GM12878 (cell line): Measurements from ENCODE around the gene TMEM50B. TPM values are rescaled to one million over a fixed set of nuclear protein-coding genes. Genes with fewer than 3 reads are reported as not detected.

Experiments used
- ATAC-seq: fragments of 200-7000 bp; cut with Tn5 transposase; 3 replicates; pipeline ENCODE4 v1.9.1; 2020; ENCODE audit warnings: mild to moderate bottlenecking, moderate library complexity
- BruUV-seq: library from RNA; stranded (reverse); fragments of 400-500 nt; replicated peaks from 2 replicates; lab custom pipeline; 2021; lab: Mats Ljungman, UMichigan
- CTCF ChIA-PET: fragments of 300-600 bp; sonication (Branson Sonifier 250); formaldehyde crosslinking; extraction: SDS; loops from one replicate; lab custom pipeline; 2021; ENCODE audit warnings: inconsistent platforms; lab: Yijun Ruan, JAX
- POLR2A ChIA-PET: fragments of 350-600 bp; formaldehyde crosslinking; extraction: SDS; loops from one replicate; lab custom pipeline; 2021; ENCODE audit warnings: inconsistent platforms; lab: Charles Lee
- RAD21 ChIA-PET: fragments of 300-600 bp; sonication (Branson Sonifier 250); formaldehyde crosslinking; loops from one replicate; lab custom pipeline; 2023; ENCODE audit warnings: antibody characterized with exemption; ENCODE audit not compliant: unreplicated experiment; lab: Charles Lee
- SMC1A ChIA-PET: fragments of 300-600 bp; sonication (Branson Sonifier 250); formaldehyde crosslinking; loops from one replicate; lab custom pipeline; 2023; ENCODE audit not compliant: unreplicated experiment, uncharacterized antibody; lab: Charles Lee
- DNase-seq: peaks from one replicate; pipeline ENCODE4 v3.0.0-alpha.2; 2011; ENCODE audit warnings: low read depth, low spot score
- FAIRE-seq: peaks from 3 replicates; lab custom pipeline; 2011; peaks lifted over from hg19 to GRCh38; lab: Jason Lieb, UNC
- H2AFZ ChIP-seq: 2 replicates; pipeline ENCODE4 v1.6.0; 2011; ENCODE audit warnings: low read depth, low read length, control low read depth; ENCODE audit not compliant: control insufficient read depth
- H3K27ac ChIP-seq: 2 replicates; pipeline ENCODE4 v1.5.1; 2011; ENCODE audit warnings: control low read depth; ENCODE audit not compliant: control insufficient read depth, insufficient read depth
- H3K27me3 ChIP-seq, 2 experiments: replicated peaks in 1 of 2; 2 replicates each; pipeline versions ENCODE4 v1.6.0 to v1.6.1; 2011; ENCODE audit warnings: low read length in 1 of 2; ENCODE audit not compliant: control insufficient read depth in 2 of 2, insufficient read depth in 2 of 2
- H3K36me3 ChIP-seq, 2 experiments: 2 replicates each; pipeline ENCODE4 v1.5.1; 2011; ENCODE audit warnings: low read length in 1 of 2; ENCODE audit not compliant: control insufficient read depth in 2 of 2, insufficient read depth in 2 of 2
- H3K4me1 ChIP-seq: 2 replicates; pipeline ENCODE4 v1.6.1; 2011; ENCODE audit warnings: mild to moderate bottlenecking, low read length, moderate library complexity, mixed read lengths; ENCODE audit not compliant: control insufficient read depth, insufficient read depth
- H3K4me2 ChIP-seq: 2 replicates; pipeline ENCODE4 v1.6.0; 2011; ENCODE audit warnings: control low read depth; ENCODE audit not compliant: control insufficient read depth, insufficient read depth
- H3K4me3 ChIP-seq: fragments of 200-600 bp; sonication (generic); 2 replicates; pipeline ENCODE4 v1.5.1; 2016
- H3K79me2 ChIP-seq: 2 replicates; pipeline ENCODE4 v1.6.0; 2011; ENCODE audit warnings: low read length; ENCODE audit not compliant: control insufficient read depth, insufficient read depth
- H3K9ac ChIP-seq: 2 replicates; pipeline ENCODE4 v1.8.0; 2011; ENCODE audit warnings: low read length, control low read depth, mixed read lengths; ENCODE audit not compliant: control insufficient read depth, insufficient read depth
- H3K9me3 ChIP-seq: replicated peaks from 3 replicates; pipeline ENCODE4 v1.5.1; 2011; ENCODE audit warnings: mild to moderate bottlenecking, low read length; ENCODE audit not compliant: control insufficient read depth, insufficient read depth
- H4K20me1 ChIP-seq: 2 replicates; pipeline ENCODE4 v1.6.0; 2011; ENCODE audit not compliant: control insufficient read depth, insufficient read depth
- BCL3 ChIP-seq: IDR thresholded peaks from 2 replicates; pipeline ENCODE4 v1.6.1; 2011; ENCODE audit warnings: borderline replicate concordance, low read depth, mild to moderate bottlenecking, moderate library complexity, low read length; ENCODE audit not compliant: insufficient read depth, poor library complexity, severe bottlenecking
- NFIC ChIP-seq: IDR thresholded peaks from 2 replicates; pipeline ENCODE4 v1.6.1; 2012; ENCODE audit warnings: low read depth, mild to moderate bottlenecking, inconsistent platforms, low read length, moderate library complexity
- RBBP5 ChIP-seq: fragments of 200-600 bp; sonication (generic); conservative IDR thresholded peaks from 2 replicates; pipeline ENCODE4 v1.6.1; 2016
- SP1 ChIP-seq: IDR thresholded peaks from one replicate; pipeline ENCODE4 v1.6.1; 2011; ENCODE audit warnings: low read depth, low read length
- ZBTB4 ChIP-seq: fragments of 450-650 bp; formaldehyde crosslinking; IDR thresholded peaks from 2 replicates; pipeline ENCODE4 v1.4.0; 2022; ENCODE audit warnings: mild to moderate bottlenecking, moderate library complexity
- WGBS: methylation state at CpG from one replicate; pipeline ENCODE4 v1.1.6; 2016; ENCODE audit warnings: low lambda C conversion rate; ENCODE audit not compliant: insufficient replicate concordance, insufficient coverage; ENCODE audit errors: missing lambda C conversion rate; 5-methylcytosine and 5-hydroxymethylcytosine counted together
- in situ Hi-C: fragments of 300-500 bp; cut with MboI; formaldehyde crosslinking; loops from 9 replicates; pipeline ENCODE4 v1.14.3; 2018; ENCODE audit warnings: mixed read lengths
- intact Hi-C: fragments of 100-400 bp; cut with micrococcal nuclease; formaldehyde crosslinking; loops from one replicate; pipeline ENCODE4 v1.14.2; 2022; ENCODE audit not compliant: unreplicated experiment
- polyA plus RNA-seq, 11 experiments: library from polyadenylated mRNA; depleted of rRNA in 4 of 11; unstranded in 6 of 11; stranded (reverse) in 5 of 11; fragments of >200 nt; fragmentation: Nextera tagmentation in 4 of 11; fragmentation: Illumina TruSeq in 1 of 11; extraction: Ambion mirVana in 4 of 11; extraction: Trizol in 1 of 11; gene quantifications; 1 replicate in 1 of 11; 2 replicates in 10 of 11; pipeline versions ENCODE4 v1.2.1 to v1.2.3, GENCODE V29; 2011 to 2016; ENCODE audit warnings: inconsistent platforms in 2 of 11, missing spikeins in 2 of 11, low read depth in 1 of 11
- total RNA-seq, 4 experiments: library from RNA; depleted of rRNA in 3 of 4; stranded (reverse); fragments of >200 nt in 3 of 4; fragmentation: Illumina TruSeq in 1 of 4; extraction: Trizol in 1 of 4; gene quantifications; 2 replicates each; pipeline versions ENCODE4 v1.2.1 to v1.2.3, GENCODE V29; 2013 to 2021
- TF ChIP-seq, protein P1 (sequence below): IDR thresholded peaks from 2 replicates; pipeline ENCODE4 v1.6.1; 2012; ENCODE audit warnings: low read depth, low read length, improper control_type of control experiment
- TF ChIP-seq, protein P2 (sequence below): IDR thresholded peaks from 2 replicates; pipeline ENCODE4 v1.6.1; 2012; ENCODE audit warnings: mild to moderate bottlenecking, low read depth, low read length
- TF ChIP-seq, protein P3 (sequence below): IDR thresholded peaks from 2 replicates; pipeline ENCODE4 v1.6.1; 2011; ENCODE audit warnings: low read depth, low read length, improper control_type of control experiment, borderline replicate concordance

Gene TMEM50B
- total and polyA plus RNA-seq, 10 of the 15 experiments (the other 5 are each of a cell fraction or from before 2014, with no cell fraction given), result 12.1 to 42.1 (median 18.2) TPM

- ChIA-PET CTCF (no interaction called here), SMC1A (no interaction called here), RAD21 (interaction anchor here (0.6 kb wide), 1 partner anchor 205 kb away, joined by 4 read pairs; no protein-coding TSS in a partner anchor), POLR2A (no interaction called here)
- Histone ChIP-seq H3K9me3 (no peaks in the 10 kb centered on the region), H2AFZ (no peak overlapping the region), H4K20me1 (peaks cover 5% of the 10 kb centered on the region; the same call in 1 of the 2 replicates), H3K27ac (no peak overlapping the region), H3K4me2 (no peak overlapping the region), H3K4me1 (no peaks in the 10 kb centered on the region; the same call in 1 of the 2 replicates), H3K27me3 (no peaks in the 10 kb centered on the region), H3K36me3 (peaks cover 26 to 38% of the 10 kb centered on the region in 2 experiments), H3K9ac (no peak overlapping the region), H3K4me3 (no peak overlapping the region), H3K79me2 (peaks cover 25% of the 10 kb centered on the region)
- BruUV-seq, result no TSS peak
- DNase-seq (no peak), ATAC-seq (no peak), FAIRE-seq (no peak)
- intact Hi-C loops (no loop called here), in situ Hi-C loops (no loop called here)
- 99% methylated on average over 12 of the region's 12 CpGs for WGBS
- TF ChIP-seq RBBP5 (no peak), BCL3 (no peak), ZBTB4 (CRISPR knock-in tag) (no peak), SP1 (no peak), NFIC (no peak)
- TF ChIP-seq, protein P1, sequence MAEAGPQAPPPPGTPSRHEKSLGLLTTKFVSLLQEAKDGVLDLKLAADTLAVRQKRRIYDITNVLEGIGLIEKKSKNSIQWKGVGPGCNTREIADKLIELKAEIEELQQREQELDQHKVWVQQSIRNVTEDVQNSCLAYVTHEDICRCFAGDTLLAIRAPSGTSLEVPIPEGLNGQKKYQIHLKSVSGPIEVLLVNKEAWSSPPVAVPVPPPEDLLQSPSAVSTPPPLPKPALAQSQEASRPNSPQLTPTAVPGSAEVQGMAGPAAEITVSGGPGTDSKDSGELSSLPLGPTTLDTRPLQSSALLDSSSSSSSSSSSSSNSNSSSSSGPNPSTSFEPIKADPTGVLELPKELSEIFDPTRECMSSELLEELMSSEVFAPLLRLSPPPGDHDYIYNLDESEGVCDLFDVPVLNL, result no peak
- TF ChIP-seq, protein P2, sequence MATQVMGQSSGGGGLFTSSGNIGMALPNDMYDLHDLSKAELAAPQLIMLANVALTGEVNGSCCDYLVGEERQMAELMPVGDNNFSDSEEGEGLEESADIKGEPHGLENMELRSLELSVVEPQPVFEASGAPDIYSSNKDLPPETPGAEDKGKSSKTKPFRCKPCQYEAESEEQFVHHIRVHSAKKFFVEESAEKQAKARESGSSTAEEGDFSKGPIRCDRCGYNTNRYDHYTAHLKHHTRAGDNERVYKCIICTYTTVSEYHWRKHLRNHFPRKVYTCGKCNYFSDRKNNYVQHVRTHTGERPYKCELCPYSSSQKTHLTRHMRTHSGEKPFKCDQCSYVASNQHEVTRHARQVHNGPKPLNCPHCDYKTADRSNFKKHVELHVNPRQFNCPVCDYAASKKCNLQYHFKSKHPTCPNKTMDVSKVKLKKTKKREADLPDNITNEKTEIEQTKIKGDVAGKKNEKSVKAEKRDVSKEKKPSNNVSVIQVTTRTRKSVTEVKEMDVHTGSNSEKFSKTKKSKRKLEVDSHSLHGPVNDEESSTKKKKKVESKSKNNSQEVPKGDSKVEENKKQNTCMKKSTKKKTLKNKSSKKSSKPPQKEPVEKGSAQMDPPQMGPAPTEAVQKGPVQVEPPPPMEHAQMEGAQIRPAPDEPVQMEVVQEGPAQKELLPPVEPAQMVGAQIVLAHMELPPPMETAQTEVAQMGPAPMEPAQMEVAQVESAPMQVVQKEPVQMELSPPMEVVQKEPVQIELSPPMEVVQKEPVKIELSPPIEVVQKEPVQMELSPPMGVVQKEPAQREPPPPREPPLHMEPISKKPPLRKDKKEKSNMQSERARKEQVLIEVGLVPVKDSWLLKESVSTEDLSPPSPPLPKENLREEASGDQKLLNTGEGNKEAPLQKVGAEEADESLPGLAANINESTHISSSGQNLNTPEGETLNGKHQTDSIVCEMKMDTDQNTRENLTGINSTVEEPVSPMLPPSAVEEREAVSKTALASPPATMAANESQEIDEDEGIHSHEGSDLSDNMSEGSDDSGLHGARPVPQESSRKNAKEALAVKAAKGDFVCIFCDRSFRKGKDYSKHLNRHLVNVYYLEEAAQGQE, result no peak
- TF ChIP-seq, protein P3, sequence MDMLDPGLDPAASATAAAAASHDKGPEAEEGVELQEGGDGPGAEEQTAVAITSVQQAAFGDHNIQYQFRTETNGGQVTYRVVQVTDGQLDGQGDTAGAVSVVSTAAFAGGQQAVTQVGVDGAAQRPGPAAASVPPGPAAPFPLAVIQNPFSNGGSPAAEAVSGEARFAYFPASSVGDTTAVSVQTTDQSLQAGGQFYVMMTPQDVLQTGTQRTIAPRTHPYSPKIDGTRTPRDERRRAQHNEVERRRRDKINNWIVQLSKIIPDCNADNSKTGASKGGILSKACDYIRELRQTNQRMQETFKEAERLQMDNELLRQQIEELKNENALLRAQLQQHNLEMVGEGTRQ, result no peak
These were observed 60.1 kb downstream of the TMEM50B start for GRCh38 chr21:33419538-33420123.
